T-helper 2 cell (primary cell): ENCODE results near the gene TMEM185A.
"Not testable (repeated sequence)": the region's sequence is repeated elsewhere in the genome, so short reads cannot be mapped to it uniquely, and the experiment has no call there.

Experiments
- DNase-seq, 5 experiments: peaks; one replicate each; pipeline versions ENCODE4 v3.0.0 to v3.0.0-alpha.2; 2012 to 2022

Gene TMEM185A

GRCh38 chrX:149619662-149620061 is 11.9 kb downstream of the TMEM185A start:
- DNase-seq: not testable (repeated sequence)

DNA sequence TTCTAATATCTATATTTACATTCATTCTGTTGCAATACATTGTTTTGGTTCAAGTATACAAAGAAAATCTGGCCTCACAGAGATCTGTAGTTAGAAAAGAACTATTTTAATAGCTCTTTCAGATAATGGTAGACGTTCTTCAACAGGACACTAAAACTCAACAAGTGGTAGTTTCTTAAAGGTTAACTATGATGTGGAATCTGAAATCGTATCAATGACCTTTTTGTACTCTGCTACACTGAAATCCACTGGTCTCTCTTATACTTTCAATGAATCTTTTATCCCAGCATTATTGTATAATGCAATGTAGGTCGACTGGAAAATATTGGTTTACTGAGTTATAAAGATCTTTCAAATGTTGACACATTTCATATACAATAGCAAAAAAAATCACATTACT is 12.7 kb downstream of the TMEM185A start:
- no peak for DNase-seq

DNA sequence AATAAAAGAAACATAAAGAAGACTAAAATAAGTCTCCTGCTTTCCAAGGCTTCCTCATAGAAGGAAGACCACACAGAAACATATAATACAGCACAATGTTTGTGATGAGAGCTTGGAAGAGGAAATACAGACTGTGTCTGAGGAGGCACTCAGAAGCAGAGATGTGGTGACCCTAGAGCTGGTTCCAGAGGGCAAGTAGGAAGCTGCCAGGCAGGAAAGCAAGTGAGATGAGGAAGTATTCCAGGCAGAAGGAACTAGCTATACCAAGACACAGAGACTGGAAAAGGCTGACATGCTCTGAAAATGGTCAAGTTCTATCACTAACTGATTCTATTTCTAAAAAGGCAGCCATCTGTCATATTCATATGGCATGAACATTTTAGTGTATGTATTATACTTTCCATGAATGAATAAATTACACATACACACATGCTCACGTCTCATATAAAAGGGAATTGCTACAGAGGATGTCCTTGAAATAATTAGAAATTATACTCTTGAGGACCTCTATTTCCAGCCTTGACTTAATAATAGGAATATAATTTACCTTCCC is 19.9 kb downstream of the TMEM185A start:
- DNase-seq: no peak

DNA sequence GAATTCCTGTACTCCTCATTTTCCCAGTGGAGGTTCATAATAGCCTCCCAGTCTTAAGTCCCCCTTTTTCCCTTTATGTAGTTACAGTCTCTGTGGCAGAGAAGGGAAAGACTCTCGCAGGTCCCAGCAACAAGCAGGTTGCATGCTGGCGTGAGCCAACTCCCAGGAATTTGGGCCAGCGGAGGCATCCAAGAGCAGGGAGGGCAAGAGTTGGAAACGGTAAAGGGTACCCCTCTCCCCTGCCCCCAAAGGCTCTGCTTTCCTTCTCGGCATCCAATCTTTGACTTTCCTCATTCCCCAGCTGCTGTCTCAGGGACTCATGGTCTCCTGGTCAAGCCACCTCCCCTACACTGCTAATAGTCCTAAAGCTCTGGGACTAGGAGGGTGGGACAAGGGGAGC is 21.1 kb downstream of the TMEM185A start:
- DNase-seq: no peak

DNA sequence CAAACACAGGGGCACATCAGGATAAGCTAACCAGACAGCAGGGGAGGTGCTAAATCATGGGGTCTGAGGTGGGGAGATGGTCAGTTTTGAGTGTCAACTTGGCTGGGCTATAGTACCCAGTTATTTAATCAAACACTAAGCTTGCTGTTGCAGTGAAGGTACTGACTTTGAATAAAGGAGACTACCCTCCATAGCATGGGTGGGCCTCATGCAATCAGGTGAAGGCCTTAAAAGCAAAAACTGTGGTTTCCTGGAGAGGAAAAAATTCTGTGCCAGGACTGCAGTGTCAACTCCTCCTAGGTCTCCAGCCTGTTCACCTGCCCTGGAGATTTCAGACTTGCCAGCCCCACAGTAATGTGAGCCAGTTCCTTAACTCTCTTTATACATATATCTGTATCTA is 23.9 kb downstream of the TMEM185A start:
- DNase-seq: no peak

- DNase-seq: not testable (repeated sequence)
Measured at GRCh38 chrX:149605248-149605885, 26.2 kb downstream of the TMEM185A start.

GRCh38 chrX:149598603-149599002 is 33.0 kb downstream of the TMEM185A start:
- not testable (repeated sequence) for DNase-seq

- not testable (repeated sequence) for DNase-seq
Measured at GRCh38 chrX:149595943-149596342, 35.6 kb downstream of the TMEM185A start.

- DNase-seq: not testable (repeated sequence)
Measured at GRCh38 chrX:149595214-149595613, 36.4 kb downstream of the TMEM185A start, which contains the start of gene HSFX2. Gene HSFX2 (minus strand): TSS chrX:149595314. CDS start chrX:149594700, 614 bp downstream.

DNA sequence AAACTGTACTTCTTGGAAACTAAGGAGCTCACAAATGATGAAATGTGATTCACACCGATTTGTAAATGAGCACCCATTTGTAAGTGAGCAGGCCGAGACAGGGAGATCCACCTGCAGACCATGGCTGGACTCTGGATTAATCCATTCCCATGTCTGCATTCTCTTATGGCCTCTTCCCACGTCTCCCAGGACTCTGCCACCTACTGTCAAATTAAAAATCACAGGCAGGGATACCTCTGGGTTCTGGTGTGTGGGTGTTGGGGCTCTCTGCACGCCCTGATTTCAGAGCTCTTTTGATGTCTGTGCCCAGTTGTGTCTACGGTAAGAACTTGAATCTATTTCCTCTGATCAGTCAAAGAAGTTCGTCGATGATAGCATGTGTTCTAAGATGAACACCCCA is 40.6 kb downstream of the TMEM185A start:
- not testable (repeated sequence) for DNase-seq

GRCh38 chrX:149587359-149587758 is 44.2 kb downstream of the TMEM185A start, which contains the start of gene MAGEA9B:
Gene MAGEA9B (minus strand): TSS chrX:149587459. CDS start chrX:149583179, 4,280 bp downstream.
- not testable (repeated sequence) for DNase-seq

DNA sequence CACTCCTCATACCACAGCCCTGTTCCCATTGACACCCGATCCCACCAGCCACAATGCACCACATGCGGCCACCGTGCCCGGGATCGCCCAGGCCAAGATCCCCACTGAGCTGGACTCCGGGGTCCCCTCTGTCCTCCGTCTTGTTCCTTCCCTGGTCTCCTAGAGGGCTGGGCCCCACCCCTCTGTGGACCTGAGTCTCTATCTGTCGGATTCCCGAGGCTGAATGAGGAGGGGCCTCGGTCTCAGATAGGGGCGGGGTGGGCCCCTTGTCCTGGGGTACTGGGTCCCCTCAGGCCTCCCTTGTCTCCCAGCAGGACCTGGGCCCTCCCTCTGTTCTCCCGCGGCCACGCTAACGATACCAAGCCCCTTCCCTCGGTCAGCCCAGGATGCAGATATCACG is 46.0 kb downstream of the TMEM185A start:
- not testable (repeated sequence) for DNase-seq

GRCh38 chrX:149573456-149573855 is 58.1 kb downstream of the TMEM185A start:
- not testable (repeated sequence) for DNase-seq

GRCh38 chrX:149572743-149573142 is 58.8 kb downstream of the TMEM185A start:
- no peak for DNase-seq

DNA sequence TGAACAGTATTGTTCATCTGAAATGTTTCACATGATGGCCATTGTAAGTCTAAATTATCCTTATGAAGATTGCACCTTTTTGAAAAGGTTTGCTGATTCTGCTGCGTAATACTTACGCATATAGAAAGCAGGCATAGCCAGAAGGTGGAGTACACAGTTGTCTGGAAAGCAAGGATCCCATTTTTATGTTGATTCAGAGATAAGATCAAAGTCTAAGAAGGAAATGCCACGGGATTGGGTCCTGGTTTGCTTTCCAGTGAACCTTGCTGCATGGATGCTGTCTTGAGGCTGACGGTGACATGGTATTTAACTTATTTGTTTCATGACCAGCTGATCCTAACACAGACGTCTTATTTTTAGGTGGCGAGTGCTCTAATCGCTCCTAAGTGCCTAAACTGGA is 59.8 kb downstream of the TMEM185A start:
- DNase-seq: no peak

- no peak for DNase-seq
Measured at GRCh38 chrX:149570668-149571067, 60.9 kb downstream of the TMEM185A start.

DNA sequence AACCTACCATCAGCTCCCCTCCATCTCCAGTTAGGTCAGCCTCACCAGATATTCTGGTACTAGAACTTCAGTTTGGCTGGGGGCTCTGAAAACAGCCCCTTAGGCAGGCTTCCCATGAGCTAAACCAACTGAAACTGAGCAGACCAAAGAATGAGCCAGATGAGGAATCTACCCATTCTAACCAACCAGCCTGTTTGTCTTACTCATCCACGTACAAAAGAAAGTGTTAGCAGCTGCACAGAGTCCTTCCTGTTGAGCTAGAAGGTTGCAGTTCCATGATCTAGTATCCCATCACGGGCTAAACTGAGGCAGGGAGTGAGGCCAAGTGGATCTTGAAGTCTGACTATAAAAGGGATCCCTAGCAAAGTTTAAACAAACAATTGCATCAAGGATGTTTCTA is 61.8 kb downstream of the TMEM185A start:
- peak in 1 of 5 experiments; percentile 39 for DNase-seq

GRCh38 chrX:149568701-149569296 is 62.8 kb downstream of the TMEM185A start:
- no peak for DNase-seq

GRCh38 chrX:149567621-149568417 is 63.8 kb downstream of the TMEM185A start:
- DNase-seq: no peak

DNA sequence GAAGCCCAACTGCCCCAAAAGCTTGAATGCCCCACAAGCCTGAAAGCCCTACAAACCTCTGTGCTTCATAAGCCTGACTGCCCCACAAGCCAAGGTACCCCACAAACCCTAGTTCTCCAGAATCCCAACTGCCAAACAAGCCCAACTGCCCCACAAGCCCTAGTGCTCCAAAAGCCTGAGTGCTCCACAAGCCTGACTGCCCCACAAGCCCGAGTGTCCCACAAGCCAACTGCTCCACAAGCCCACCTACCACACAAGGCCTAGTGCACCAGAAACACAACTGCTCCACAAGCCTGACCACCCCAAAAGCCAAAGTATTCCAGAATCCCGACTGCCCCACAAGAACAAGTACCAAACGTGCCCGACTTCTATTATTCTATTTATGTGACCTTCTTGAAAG is 68.2 kb downstream of the TMEM185A start:
- DNase-seq: no peak

GRCh38 chrX:149555251-149555650 is 76.3 kb downstream of the TMEM185A start:
- not testable (repeated sequence) for DNase-seq

DNA sequence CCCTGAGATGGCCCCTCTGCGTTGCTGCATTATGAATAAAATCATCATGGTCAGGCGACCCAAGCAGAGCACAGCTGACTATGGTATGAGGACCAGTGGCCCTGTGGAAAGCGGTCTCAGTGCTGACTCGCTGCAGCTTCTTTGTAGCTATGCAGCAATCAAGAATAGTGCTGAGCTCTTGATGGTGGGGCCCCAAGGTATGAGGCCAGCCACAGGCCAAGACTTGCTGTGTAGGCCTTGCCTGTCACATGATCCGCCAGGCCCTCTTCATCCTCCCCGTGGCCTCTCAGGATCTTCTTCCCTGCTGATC is 79.7 kb downstream of the TMEM185A start:
- DNase-seq: not testable (repeated sequence)

DNA sequence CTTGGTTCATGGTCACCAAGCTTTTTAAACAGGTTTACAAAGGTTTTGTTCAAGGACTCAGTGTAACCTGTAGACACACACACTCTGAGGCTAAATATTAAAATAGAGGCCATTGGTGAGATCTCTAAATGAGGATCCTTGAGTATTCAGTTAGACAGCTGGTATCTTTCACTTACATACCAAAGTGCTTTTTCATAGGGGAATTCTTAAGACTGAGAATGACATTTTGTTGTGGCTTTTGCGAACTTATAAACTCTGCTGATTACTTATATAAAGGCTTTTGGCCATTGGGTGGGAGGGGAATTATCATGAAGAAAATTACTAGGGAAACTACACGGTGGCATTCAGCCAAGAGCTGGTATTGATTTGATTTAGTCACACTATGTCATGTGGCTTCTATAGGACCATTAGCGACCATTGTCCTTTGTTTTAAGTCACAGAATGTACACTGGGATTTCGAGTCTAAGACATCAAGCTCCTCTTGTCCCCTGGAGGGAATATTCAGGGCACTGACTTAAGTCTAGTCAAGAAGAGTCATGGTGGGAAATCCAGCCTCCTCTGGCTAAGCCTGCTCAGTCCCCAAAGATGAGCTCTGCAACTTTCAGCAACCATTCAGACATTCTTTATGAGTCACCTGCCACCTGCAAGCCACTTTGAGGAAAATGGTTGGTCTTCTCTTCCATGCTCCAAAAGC is 80.2 kb downstream of the TMEM185A start:
- DNase-seq: not testable (repeated sequence)
